Liver (tissue), 9 donors: ENCODE results near the gene TAF1C. TPM values are rescaled to one million over a fixed set of nuclear protein-coding genes. Genes with fewer than 3 reads are reported as not detected.
"Not testable (repeated sequence)": the region's sequence is repeated elsewhere in the genome, so short reads cannot be mapped to it uniquely, and the experiment has no call there.

Experiments used
- DNase-seq: peaks from one replicate; pipeline ENCODE4 v3.0.0-alpha.2; 2017; ENCODE audit warnings: low spot score
- H3K27ac ChIP-seq, 2 donors: one replicate each; pipeline ENCODE4 v1.7.0; 2013; ENCODE audit warnings: inconsistent platforms in 2 of 2, low read length in 2 of 2, control low read depth in 1 of 2, low read depth in 1 of 2, mild to moderate bottlenecking in 1 of 2
- H3K27me3 ChIP-seq, 4 donors: one replicate each; pipeline versions ENCODE4 v1.6.1 to v1.7.0; 2013; ENCODE audit warnings: low read length in 3 of 4, inconsistent platforms in 1 of 4, mild to moderate bottlenecking in 1 of 4, moderate library complexity in 1 of 4; ENCODE audit not compliant: control insufficient read depth in 4 of 4, insufficient read depth in 4 of 4
- H3K36me3 ChIP-seq, 4 donors: one replicate each; pipeline versions ENCODE4 v1.6.1 to v1.7.0; 2013; ENCODE audit warnings: low read length in 3 of 4, mild to moderate bottlenecking in 3 of 4, low read depth in 1 of 4, moderate library complexity in 1 of 4; ENCODE audit not compliant: control insufficient read depth in 4 of 4, insufficient read depth in 3 of 4
- H3K4me1 ChIP-seq, 4 donors: one replicate each; pipeline versions ENCODE4 v1.6.1 to v1.7.0; 2013; ENCODE audit warnings: low read length in 3 of 4, mild to moderate bottlenecking in 3 of 4, moderate library complexity in 1 of 4; ENCODE audit not compliant: control insufficient read depth in 4 of 4, insufficient read depth in 4 of 4
- H3K4me3 ChIP-seq, 3 donors: one replicate each; pipeline versions ENCODE4 v1.6.1 to v1.7.0; 2013; ENCODE audit warnings: low read length in 3 of 3, control low read depth in 1 of 3, low read depth in 1 of 3, mild to moderate bottlenecking in 1 of 3
- H3K9ac ChIP-seq, 2 donors: one replicate each; pipeline ENCODE4 v1.7.0; 2013; ENCODE audit warnings: low read length in 2 of 2, mild to moderate bottlenecking in 2 of 2, moderate library complexity in 2 of 2, control low read depth in 1 of 2, low read depth in 1 of 2
- H3K9me3 ChIP-seq, 4 donors: one replicate each; pipeline versions ENCODE4 v1.6.1 to v1.7.0; 2013; ENCODE audit warnings: low read length in 3 of 4; ENCODE audit not compliant: control insufficient read depth in 4 of 4
- EGR1 ChIP-seq, 2 donors: IDR thresholded peaks; 2 replicates each; pipeline ENCODE4 v1.6.1; 2016 to 2018; ENCODE audit warnings: antibody characterized with exemption in 2 of 2, low read depth in 2 of 2
- FOXA1 ChIP-seq: IDR thresholded peaks from 2 replicates; pipeline ENCODE4 v1.6.1; 2016; ENCODE audit warnings: antibody characterized with exemption
- FOXA2 ChIP-seq: IDR thresholded peaks from 2 replicates; pipeline ENCODE4 v1.6.1; 2016; ENCODE audit warnings: antibody characterized with exemption
- GABPA ChIP-seq, 2 donors: IDR thresholded peaks in 1 of 2; conservative IDR thresholded peaks in 1 of 2; 2 replicates each; pipeline ENCODE4 v1.6.1; 2016; ENCODE audit warnings: antibody characterized with exemption in 2 of 2, mild to moderate bottlenecking in 1 of 2, moderate library complexity in 1 of 2
- HNF4A ChIP-seq, 2 donors: conservative IDR thresholded peaks; 2 replicates each; pipeline ENCODE4 v1.6.1; 2016; ENCODE audit warnings: antibody characterized with exemption in 2 of 2, mild to moderate bottlenecking in 2 of 2
- HNF4G ChIP-seq: IDR thresholded peaks from 2 replicates; pipeline ENCODE4 v1.6.1; 2016; ENCODE audit warnings: antibody characterized with exemption
- JUND ChIP-seq, 2 donors: IDR thresholded peaks; 2 replicates each; pipeline ENCODE4 v1.6.1; 2016; ENCODE audit warnings: antibody characterized with exemption in 2 of 2
- NR2F2 ChIP-seq: IDR thresholded peaks from 2 replicates; pipeline ENCODE4 v1.6.1; 2016; ENCODE audit warnings: antibody characterized with exemption
- RAD21 ChIP-seq, 2 donors: IDR thresholded peaks; 2 replicates each; pipeline ENCODE4 v1.6.1; 2016; ENCODE audit warnings: antibody characterized with exemption in 2 of 2, mild to moderate bottlenecking in 2 of 2
- RXRA ChIP-seq, 2 donors: IDR thresholded peaks; 2 replicates each; pipeline ENCODE4 v1.6.1; 2017 to 2018; ENCODE audit warnings: antibody characterized with exemption in 2 of 2, mild to moderate bottlenecking in 1 of 2
- SP1 ChIP-seq: IDR thresholded peaks from 2 replicates; pipeline ENCODE4 v1.6.1; 2018; ENCODE audit warnings: antibody characterized with exemption, mild to moderate bottlenecking
- TAF1 ChIP-seq: conservative IDR thresholded peaks from 2 replicates; pipeline ENCODE4 v1.6.1; 2016; ENCODE audit warnings: antibody characterized with exemption, mild to moderate bottlenecking
- YY1 ChIP-seq: IDR thresholded peaks from 2 replicates; pipeline ENCODE4 v1.6.1; 2016; ENCODE audit warnings: antibody characterized with exemption, mild to moderate bottlenecking
- WGBS: extraction: QIAGEN DNeasy Blood & Tissue Kit; methylation state at CpG from one replicate; pipeline ENCODE4 v1.1.7; 2013; 5-methylcytosine and 5-hydroxymethylcytosine counted together
- polyA plus RNA-seq, 2 donors: library from polyadenylated mRNA; stranded (reverse) in 1 of 2; unstranded in 1 of 2; fragments of 200-250 nt in 1 of 2; fragments of >200 nt in 1 of 2; fragmentation: Nextera tagmentation in 1 of 2; extraction: Ambion mirVana in 1 of 2; gene quantifications; one replicate each; pipeline versions ENCODE4 v1.2.1 to v1.2.3, GENCODE V29; 2013 to 2015
- total RNA-seq, 2 donors: library from RNA; depleted of rRNA; stranded (reverse); fragments of >200 nt; gene quantifications; one replicate each; pipeline ENCODE4 v1.2.3, GENCODE V29; 2014
- TF ChIP-seq, protein P1 (sequence below): IDR thresholded peaks from 2 replicates; pipeline ENCODE4 v1.6.1; 2016; ENCODE audit warnings: antibody characterized with exemption
- TF ChIP-seq, protein P2 (sequence below): IDR thresholded peaks from 2 replicates; pipeline ENCODE4 v1.6.1; 2016; ENCODE audit warnings: antibody characterized with exemption
- TF ChIP-seq, protein P3 (sequence below): IDR thresholded peaks from 2 replicates; pipeline ENCODE4 v1.6.1; 2016; ENCODE audit warnings: antibody characterized with exemption, mild to moderate bottlenecking
- TF ChIP-seq, protein P4 (sequence below): IDR thresholded peaks from 2 replicates; pipeline ENCODE4 v1.6.1; 2016; ENCODE audit warnings: antibody characterized with exemption
- TF ChIP-seq, protein P5 (sequence below): fragments of 150-350 bp; IDR thresholded peaks from 2 replicates; pipeline ENCODE4 v1.5.1; 2017; ENCODE audit warnings: improper control_type of control experiment, low read depth, low read length; ENCODE audit not compliant: missing input control
- donor health status: healthy.
- donor health status: healthy.
- donor health status: healthy.
- donor health status: healthy.
- donor health status: healthy.

TAF1C gene
- total and polyA plus RNA-seq, 4 donors, result 10.2 to 34.5 (median 11.3) TPM

DNA sequence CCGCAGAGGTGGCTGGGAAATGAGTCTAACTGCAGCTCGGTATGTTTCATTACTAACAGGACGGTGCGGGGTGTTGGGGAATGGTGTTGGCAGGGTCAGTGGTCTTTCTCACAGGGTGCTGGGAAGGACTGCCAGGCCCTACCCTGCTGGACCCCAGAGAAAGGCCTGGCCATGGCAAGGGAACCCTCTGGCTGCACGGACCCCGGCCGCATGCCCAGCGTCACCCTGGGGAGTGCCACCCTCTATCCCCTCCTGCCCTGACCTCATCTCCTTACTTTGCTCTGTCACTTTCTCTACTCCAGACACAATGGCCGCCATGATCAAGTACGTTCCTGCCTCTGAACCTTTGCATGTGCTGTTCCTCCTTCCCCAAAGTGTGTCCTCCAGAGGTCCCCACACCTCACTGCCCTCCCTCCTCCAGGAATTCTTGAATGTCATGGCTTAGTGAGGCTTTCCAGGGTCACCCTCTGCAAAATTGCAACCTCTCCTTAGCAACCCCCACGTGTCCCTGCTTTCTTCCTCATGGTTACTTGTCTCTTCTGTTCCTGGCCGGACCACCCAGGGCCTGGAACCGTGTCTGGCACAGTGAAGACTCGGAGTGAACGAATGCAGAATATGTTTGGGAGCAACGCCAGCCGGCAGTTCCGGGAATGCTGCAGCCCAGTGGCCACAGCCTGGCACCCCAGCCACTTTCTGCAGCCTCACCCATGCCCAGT is 19.3 kb upstream of the TAF1C start:
- Histone ChIP-seq H3K36me3 (no peaks in the 10 kb centered on the region), H3K9ac (no peak overlapping the region), H3K9me3 (no peaks in the 10 kb centered on the region), H3K27me3 (no peaks in the 10 kb centered on the region), H3K4me3 (no peak overlapping the region), H3K4me1 (no peaks in the 10 kb centered on the region), H3K27ac (no peak overlapping the region)
- no peak for TF ChIP-seq JUND (IDR thresholded peaks at IDR 0.05)
- TF ChIP-seq RXRA (IDR thresholded peaks at IDR 0.05), result no peak
- TF ChIP-seq EGR1 (IDR thresholded peaks at IDR 0.05; ENCODE audit: low read depth in 2 of 2), result no peak
- TF ChIP-seq GABPA (IDR thresholded peaks at IDR 0.05 in 1 of 2, conservative IDR thresholded peaks at IDR 0.05 in 1 of 2), result no peak
- TF ChIP-seq, protein P1, sequence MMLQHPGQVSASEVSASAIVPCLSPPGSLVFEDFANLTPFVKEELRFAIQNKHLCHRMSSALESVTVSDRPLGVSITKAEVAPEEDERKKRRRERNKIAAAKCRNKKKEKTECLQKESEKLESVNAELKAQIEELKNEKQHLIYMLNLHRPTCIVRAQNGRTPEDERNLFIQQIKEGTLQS, result no peak
- TF ChIP-seq, protein P2, sequence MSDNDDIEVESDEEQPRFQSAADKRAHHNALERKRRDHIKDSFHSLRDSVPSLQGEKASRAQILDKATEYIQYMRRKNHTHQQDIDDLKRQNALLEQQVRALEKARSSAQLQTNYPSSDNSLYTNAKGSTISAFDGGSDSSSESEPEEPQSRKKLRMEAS, result no peak
- no peak for TF ChIP-seq NR2F2
- TF ChIP-seq, protein P3, sequence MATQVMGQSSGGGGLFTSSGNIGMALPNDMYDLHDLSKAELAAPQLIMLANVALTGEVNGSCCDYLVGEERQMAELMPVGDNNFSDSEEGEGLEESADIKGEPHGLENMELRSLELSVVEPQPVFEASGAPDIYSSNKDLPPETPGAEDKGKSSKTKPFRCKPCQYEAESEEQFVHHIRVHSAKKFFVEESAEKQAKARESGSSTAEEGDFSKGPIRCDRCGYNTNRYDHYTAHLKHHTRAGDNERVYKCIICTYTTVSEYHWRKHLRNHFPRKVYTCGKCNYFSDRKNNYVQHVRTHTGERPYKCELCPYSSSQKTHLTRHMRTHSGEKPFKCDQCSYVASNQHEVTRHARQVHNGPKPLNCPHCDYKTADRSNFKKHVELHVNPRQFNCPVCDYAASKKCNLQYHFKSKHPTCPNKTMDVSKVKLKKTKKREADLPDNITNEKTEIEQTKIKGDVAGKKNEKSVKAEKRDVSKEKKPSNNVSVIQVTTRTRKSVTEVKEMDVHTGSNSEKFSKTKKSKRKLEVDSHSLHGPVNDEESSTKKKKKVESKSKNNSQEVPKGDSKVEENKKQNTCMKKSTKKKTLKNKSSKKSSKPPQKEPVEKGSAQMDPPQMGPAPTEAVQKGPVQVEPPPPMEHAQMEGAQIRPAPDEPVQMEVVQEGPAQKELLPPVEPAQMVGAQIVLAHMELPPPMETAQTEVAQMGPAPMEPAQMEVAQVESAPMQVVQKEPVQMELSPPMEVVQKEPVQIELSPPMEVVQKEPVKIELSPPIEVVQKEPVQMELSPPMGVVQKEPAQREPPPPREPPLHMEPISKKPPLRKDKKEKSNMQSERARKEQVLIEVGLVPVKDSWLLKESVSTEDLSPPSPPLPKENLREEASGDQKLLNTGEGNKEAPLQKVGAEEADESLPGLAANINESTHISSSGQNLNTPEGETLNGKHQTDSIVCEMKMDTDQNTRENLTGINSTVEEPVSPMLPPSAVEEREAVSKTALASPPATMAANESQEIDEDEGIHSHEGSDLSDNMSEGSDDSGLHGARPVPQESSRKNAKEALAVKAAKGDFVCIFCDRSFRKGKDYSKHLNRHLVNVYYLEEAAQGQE, result no peak
- TF ChIP-seq, protein P4, sequence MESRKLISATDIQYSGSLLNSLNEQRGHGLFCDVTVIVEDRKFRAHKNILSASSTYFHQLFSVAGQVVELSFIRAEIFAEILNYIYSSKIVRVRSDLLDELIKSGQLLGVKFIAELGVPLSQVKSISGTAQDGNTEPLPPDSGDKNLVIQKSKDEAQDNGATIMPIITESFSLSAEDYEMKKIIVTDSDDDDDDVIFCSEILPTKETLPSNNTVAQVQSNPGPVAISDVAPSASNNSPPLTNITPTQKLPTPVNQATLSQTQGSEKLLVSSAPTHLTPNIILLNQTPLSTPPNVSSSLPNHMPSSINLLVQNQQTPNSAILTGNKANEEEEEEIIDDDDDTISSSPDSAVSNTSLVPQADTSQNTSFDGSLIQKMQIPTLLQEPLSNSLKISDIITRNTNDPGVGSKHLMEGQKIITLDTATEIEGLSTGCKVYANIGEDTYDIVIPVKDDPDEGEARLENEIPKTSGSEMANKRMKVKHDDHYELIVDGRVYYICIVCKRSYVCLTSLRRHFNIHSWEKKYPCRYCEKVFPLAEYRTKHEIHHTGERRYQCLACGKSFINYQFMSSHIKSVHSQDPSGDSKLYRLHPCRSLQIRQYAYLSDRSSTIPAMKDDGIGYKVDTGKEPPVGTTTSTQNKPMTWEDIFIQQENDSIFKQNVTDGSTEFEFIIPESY, result no peak
- TF ChIP-seq RAD21 (IDR thresholded peaks at IDR 0.05), result no peak
- no peak for TF ChIP-seq FOXA1
- TF ChIP-seq, protein P5, sequence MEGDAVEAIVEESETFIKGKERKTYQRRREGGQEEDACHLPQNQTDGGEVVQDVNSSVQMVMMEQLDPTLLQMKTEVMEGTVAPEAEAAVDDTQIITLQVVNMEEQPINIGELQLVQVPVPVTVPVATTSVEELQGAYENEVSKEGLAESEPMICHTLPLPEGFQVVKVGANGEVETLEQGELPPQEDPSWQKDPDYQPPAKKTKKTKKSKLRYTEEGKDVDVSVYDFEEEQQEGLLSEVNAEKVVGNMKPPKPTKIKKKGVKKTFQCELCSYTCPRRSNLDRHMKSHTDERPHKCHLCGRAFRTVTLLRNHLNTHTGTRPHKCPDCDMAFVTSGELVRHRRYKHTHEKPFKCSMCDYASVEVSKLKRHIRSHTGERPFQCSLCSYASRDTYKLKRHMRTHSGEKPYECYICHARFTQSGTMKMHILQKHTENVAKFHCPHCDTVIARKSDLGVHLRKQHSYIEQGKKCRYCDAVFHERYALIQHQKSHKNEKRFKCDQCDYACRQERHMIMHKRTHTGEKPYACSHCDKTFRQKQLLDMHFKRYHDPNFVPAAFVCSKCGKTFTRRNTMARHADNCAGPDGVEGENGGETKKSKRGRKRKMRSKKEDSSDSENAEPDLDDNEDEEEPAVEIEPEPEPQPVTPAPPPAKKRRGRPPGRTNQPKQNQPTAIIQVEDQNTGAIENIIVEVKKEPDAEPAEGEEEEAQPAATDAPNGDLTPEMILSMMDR, result no peak
- no peak for TF ChIP-seq TAF1
- no peak for TF ChIP-seq HNF4A (conservative IDR thresholded peaks at IDR 0.05)
- no peak for TF ChIP-seq SP1
- no peak for TF ChIP-seq HNF4G
- TF ChIP-seq YY1, result no peak
- TF ChIP-seq FOXA2, result no peak
- DNase-seq, result no peak
- WGBS, result 89% methylated on average over 18 of the region's 18 CpGs

DNA sequence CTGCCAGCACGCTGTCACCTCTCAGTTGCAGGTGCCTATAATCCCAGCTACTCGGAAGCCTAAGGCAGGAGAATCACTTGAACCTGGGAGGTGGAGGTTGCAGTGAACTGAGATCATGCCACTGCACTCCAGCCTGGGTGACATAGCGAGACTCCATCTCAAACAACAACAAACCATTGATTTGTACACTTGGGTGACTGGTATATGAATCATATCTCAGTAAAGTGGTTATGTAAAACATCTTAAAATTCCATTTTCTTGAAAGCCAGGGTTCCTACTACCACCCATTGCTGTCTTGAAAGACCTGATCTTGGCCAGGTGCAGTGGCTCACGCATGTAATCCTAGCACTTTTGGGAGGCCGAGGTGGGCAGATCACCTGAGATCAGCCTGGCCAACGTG is 18.3 kb upstream of the TAF1C start:
- not testable (repeated sequence) for H3K27me3 ChIP-seq, H3K36me3 ChIP-seq, H3K9ac ChIP-seq, H3K4me1 ChIP-seq, H3K4me3 ChIP-seq, DNase-seq, H3K27ac ChIP-seq, H3K9me3 ChIP-seq
- WGBS, result 94% methylated on average over 6 of the region's 6 CpGs

DNA sequence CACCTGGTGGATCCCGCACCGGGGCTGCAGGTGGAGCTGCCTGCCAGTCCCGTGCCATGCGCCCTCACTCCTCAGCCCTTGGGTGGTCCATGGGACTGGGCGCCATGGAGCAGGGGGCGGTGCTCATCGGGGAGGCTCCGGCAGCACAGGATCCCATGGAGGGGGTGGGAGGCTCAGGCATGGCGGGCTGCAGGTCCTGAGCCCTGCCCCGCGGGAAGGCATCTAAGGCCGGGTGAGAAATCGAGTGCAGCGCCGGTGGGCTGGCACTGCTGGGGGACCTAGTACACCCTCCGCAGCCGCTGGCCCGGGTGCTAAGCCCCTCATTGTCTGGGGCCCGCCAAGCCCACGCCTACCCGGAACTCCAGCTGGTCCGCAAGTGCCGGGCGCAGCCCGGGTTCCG is 17.7 kb upstream of the TAF1C start:
- not testable (repeated sequence) for DNase-seq, H3K9ac ChIP-seq, H3K27me3 ChIP-seq, H3K9me3 ChIP-seq, H3K27ac ChIP-seq, H3K4me1 ChIP-seq, H3K36me3 ChIP-seq, H3K4me3 ChIP-seq
- 94% methylated on average over 26 of the region's 26 CpGs for WGBS
